BJ (cell line): ENCODE data around the gene POLK. TPM values are rescaled to one million over a fixed set of nuclear protein-coding genes. Genes with fewer than 3 reads are reported as not detected.

Experiments used
- CTCF ChIA-PET: fragments of 350-600 bp; formaldehyde crosslinking; extraction: SDS; loops from one replicate; lab custom pipeline; 2021; ENCODE audit warnings: antibody characterized with exemption, inconsistent platforms; lab: Yijun Ruan, JAX
- POLR2A ChIA-PET: fragments of 300-600 bp; sonication (Branson Sonifier 250); formaldehyde crosslinking; extraction: SDS; loops from one replicate; lab custom pipeline; 2021; ENCODE audit warnings: antibody characterized with exemption; lab: Charles Lee
- DNase-seq: peaks from one replicate; pipeline ENCODE4 v3.0.0-alpha.2; 2011; ENCODE audit warnings: low read depth
- H3K27me3 ChIP-seq: 2 replicates; pipeline ENCODE4 v1.6.0; 2011; ENCODE audit warnings: low read length; ENCODE audit not compliant: control insufficient read depth, insufficient read depth
- H3K36me3 ChIP-seq: 2 replicates; pipeline ENCODE4 v1.5.1; 2011; ENCODE audit warnings: low read length; ENCODE audit not compliant: control insufficient read depth, insufficient read depth
- H3K4me3 ChIP-seq: 2 replicates; pipeline ENCODE4 v1.5.1; 2011; ENCODE audit warnings: low read depth, mild to moderate bottlenecking, control low read depth, low read length
- polyA plus RNA-seq: library from polyadenylated mRNA; depleted of rRNA; stranded (reverse); fragments of >200 nt; gene quantifications from 2 replicates; pipeline ENCODE4 v1.2.3, GENCODE V29; 2011
- TF ChIP-seq, protein P1 (sequence below): IDR thresholded peaks from 2 replicates; pipeline ENCODE4 v1.5.1; 2011; ENCODE audit warnings: low read depth, mild to moderate bottlenecking, control low read depth, inconsistent platforms, low read length, moderate library complexity; ENCODE audit not compliant: insufficient read depth

POLK gene
- polyA plus RNA-seq, 1 experiment = 11.8 TPM

DNA sequence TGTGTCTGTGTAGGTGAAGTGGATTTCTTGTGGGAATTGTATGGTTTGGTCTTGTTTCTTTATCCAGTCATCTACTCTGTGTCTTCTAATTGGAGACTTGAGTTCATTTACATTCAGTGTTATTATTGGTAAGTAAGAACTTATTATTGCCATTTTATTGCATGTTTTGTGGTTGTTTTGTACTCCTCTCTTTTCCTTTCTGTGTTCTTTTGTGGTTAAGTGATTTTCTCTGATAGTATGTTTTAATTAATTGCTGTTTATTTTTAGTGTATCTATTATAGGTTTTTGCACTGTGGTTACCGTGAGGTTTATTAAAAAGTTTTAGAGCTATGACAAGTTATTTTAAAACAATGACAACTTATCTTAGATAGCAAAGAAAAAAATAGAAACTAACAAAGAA, 8.1 kb downstream of the POLK start:
- POLR2A ChIA-PET = no interaction called here

DNA sequence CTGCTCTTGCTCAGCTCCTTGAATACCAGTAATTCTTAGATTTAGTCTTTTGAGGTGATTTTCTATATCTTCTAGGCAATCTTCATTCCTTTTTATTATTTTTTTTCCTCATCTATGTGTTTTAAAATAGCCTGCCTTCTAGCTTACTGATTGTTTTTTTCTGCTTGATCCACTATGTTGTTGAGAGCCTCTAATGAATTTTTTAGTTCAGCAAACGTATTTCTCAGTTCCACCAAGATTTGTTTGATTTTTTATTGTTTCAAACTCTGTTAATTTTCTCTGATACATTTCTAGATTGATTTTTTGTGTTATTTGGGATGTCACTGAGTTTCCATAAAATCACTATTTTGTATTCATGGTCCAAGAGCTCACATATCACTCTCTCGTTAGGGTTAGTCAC, 9.5 kb downstream of the POLK start:
- Histone ChIP-seq H3K27me3 (no peaks in the 10 kb centered on the region), H3K4me3 (no peak overlapping the region), H3K36me3 (no peaks in the 10 kb centered on the region)
- ChIA-PET CTCF (interaction anchor here (0.7 kb wide), 1 partner anchor 99 kb away, joined by 3 read pairs; no protein-coding TSS in a partner anchor), POLR2A (no interaction called here)
- no peak for DNase-seq
- TF ChIP-seq, protein P1, sequence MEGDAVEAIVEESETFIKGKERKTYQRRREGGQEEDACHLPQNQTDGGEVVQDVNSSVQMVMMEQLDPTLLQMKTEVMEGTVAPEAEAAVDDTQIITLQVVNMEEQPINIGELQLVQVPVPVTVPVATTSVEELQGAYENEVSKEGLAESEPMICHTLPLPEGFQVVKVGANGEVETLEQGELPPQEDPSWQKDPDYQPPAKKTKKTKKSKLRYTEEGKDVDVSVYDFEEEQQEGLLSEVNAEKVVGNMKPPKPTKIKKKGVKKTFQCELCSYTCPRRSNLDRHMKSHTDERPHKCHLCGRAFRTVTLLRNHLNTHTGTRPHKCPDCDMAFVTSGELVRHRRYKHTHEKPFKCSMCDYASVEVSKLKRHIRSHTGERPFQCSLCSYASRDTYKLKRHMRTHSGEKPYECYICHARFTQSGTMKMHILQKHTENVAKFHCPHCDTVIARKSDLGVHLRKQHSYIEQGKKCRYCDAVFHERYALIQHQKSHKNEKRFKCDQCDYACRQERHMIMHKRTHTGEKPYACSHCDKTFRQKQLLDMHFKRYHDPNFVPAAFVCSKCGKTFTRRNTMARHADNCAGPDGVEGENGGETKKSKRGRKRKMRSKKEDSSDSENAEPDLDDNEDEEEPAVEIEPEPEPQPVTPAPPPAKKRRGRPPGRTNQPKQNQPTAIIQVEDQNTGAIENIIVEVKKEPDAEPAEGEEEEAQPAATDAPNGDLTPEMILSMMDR = no peak

More for the DNA sequence above, 8.1 kb downstream of the POLK start:
- no peak overlapping the region for H3K4me3 ChIP-seq
- TF ChIP-seq, protein P1 = no peak
- no peaks in the 10 kb centered on the region for H3K27me3 ChIP-seq
- no peak for DNase-seq
- CTCF ChIA-PET = no interaction called here
- no peaks in the 10 kb centered on the region for H3K36me3 ChIP-seq

DNA sequence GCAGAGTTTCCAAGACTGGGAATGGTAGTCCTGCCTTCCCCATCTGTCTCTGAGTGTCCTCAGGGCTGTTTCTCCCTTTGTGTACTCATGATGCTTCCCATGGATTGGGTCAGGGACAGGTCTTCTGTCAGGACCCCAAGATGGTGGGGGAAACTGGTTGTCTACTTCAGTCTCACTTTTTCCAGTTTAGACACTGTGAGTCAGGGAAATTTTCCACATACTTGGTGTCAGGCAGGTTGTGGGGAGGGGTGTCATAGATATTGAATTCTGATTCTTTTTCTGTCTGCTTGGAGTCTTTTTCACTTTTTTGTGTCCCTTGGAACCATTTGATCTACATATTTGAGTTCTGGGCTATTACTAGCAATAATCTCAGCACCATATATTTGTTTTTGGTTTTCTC, 10.3 kb downstream of the POLK start:
- Histone ChIP-seq H3K27me3 (no peaks in the 10 kb centered on the region), H3K36me3 (no peaks in the 10 kb centered on the region), H3K4me3 (no peak overlapping the region)
- TF ChIP-seq, protein P1 = no peak
- DNase-seq = no peak
- CTCF ChIA-PET = no interaction called here
- POLR2A ChIA-PET = no interaction called here

DNA sequence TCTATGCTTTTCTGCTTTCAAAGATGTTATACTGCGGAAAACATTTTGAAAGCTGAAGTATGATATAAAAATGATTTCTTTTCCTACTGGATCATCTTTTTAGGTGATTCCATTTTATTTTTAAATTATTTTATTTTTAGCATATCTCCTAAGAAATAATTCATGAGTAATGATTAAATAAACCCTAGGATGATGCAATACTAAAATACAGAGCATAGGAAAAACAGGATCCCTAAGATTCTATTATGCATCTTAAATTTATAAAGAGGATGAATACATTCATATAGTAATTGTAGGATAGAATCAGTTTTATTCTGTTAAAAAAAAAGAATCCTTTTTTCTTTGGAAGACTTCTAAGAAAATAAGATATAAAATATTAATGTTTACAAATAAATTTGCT, 10.9 kb downstream of the POLK start:
- Histone ChIP-seq H3K36me3 (no peaks in the 10 kb centered on the region), H3K4me3 (no peak overlapping the region), H3K27me3 (no peaks in the 10 kb centered on the region)
- POLR2A ChIA-PET = no interaction called here
- CTCF ChIA-PET = no interaction called here
- no peak for DNase-seq
- TF ChIP-seq, protein P1 = no peak

DNA sequence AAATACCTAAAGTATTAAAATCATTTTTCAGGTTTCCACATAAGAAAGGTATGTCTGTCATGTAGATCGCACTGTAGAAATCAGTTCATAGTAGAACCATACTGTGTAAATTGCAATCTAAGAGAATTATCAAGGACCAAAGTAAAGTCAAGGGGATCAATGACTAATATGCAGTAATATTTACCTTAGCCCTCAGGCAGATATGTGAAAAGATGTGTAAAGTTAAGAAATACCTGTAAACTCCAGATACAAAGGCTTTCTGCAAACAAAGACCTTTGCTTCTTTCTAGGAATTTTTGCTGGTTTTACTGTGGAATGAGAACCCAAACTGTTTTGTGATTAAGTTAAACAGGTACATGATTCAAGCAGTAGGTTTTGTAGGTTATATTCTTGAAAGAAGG, 11.6 kb downstream of the POLK start:
- TF ChIP-seq, protein P1 = no peak
- ChIA-PET CTCF (no interaction called here), POLR2A (no interaction called here)
- H3K36me3 ChIP-seq = no peaks in the 10 kb centered on the region
- H3K27me3 ChIP-seq = no peaks in the 10 kb centered on the region
- DNase-seq = no peak
- no peak overlapping the region for H3K4me3 ChIP-seq
